Cardiac fibroblast (primary cell): ENCODE data around the gene PCDHGB2.
A peak's percentile ranks its signal among the peaks of the same experiment; 100 is the strongest.
"Not testable (repeated sequence)": the region's sequence is repeated elsewhere in the genome, so short reads cannot be mapped to it uniquely, and the experiment has no call there.

Source experiments
- DNase-seq, 2 donors: peaks; one replicate each; pipeline versions ENCODE4 v3.0.0 to v3.0.0-alpha.2; 2010; ENCODE audit warnings: low read depth in 2 of 2
- H3K4me3 ChIP-seq, 2 donors: replicated peaks in 1 of 2; 1 replicate in 1 of 2; 2 replicates in 1 of 2; pipeline ENCODE4 v1.5.1; 2011; ENCODE audit warnings: low read depth in 2 of 2, low read length in 2 of 2, mild to moderate bottlenecking in 2 of 2, moderate library complexity in 1 of 2
- TF ChIP-seq, protein P1 (sequence below): IDR thresholded peaks from one replicate; pipeline ENCODE4 v1.5.1; 2011; ENCODE audit warnings: low read depth, mild to moderate bottlenecking, low read length, inconsistent platforms

Gene PCDHGB2

DNA sequence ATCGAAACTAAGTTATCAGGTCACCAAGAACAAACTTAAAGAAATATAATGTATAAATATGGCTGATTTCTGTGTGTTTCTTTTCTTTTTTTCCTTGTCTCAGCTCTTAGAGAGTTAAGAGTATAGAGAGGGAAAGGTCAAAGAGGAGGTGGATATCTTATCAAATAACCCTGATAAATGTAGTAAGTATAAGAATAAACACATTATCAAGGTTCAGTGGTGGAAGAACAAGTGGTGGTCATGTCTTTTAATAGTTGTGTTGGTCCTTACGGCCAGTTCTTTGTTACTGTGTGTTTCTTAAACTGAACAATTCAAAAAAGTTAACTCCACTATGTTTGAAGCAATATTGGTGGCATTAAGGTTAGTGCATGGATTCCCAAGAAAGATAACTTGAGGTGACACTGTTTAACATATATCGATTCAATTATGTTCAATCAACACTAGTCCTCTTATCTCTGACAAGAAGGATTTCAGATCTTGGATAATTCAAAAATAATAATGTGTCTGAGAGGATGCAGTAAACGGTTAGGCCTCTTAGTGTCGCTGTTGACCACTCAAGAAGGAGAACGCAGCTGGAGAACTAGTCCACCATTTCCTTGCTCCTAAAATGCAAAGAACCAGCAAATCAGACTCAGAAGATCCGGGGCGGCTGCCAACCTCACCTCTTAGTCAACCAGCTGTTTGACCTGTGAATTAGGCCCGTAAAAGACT lies 16.4 kb upstream of the PCDHGB2 start, which contains the start of gene PCDHGA3:
Gene PCDHGA3 (plus strand): TSS at position 588 of the 711 bp plus-strand sequence. CDS start 205 bp downstream, outside the sequence.
- TF ChIP-seq, protein P1, sequence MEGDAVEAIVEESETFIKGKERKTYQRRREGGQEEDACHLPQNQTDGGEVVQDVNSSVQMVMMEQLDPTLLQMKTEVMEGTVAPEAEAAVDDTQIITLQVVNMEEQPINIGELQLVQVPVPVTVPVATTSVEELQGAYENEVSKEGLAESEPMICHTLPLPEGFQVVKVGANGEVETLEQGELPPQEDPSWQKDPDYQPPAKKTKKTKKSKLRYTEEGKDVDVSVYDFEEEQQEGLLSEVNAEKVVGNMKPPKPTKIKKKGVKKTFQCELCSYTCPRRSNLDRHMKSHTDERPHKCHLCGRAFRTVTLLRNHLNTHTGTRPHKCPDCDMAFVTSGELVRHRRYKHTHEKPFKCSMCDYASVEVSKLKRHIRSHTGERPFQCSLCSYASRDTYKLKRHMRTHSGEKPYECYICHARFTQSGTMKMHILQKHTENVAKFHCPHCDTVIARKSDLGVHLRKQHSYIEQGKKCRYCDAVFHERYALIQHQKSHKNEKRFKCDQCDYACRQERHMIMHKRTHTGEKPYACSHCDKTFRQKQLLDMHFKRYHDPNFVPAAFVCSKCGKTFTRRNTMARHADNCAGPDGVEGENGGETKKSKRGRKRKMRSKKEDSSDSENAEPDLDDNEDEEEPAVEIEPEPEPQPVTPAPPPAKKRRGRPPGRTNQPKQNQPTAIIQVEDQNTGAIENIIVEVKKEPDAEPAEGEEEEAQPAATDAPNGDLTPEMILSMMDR = peak; percentile 46
- peak; percentile 59 to 73 for DNase-seq
- H3K4me3 ChIP-seq = peak within 1 kb of the TSS; percentile 25 to 35

GRCh38 chr5:141343953-141344463 lies 15.8 kb upstream of the PCDHGB2 start:
- no peak for DNase-seq
- H3K4me3 ChIP-seq = peak overlapping the region; percentile 25 to 35

DNA sequence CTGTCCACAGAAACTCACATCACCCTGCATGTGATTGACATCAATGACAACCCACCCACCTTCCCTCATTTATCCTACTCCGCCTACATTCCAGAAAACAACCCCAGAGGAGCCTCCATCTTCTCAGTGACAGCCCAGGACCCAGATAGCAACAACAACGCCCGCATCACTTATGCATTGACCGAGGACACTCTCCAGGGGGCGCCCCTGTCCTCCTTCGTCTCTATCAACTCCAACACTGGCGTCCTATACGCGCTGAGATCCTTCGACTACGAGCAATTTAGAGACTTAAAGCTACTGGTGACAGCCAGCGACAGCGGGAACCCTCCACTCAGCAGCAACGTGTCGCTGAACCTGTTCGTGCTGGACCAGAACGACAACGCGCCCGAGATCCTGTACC lies 14.5 kb upstream of the PCDHGB2 start:
- no peak for DNase-seq
- no peak overlapping the region for H3K4me3 ChIP-seq
- TF ChIP-seq, protein P1 = no peak

More at GRCh38 chr5:141343953-141344463, 15.8 kb upstream of the PCDHGB2 start:
- TF ChIP-seq, protein P1 = no peak

DNA sequence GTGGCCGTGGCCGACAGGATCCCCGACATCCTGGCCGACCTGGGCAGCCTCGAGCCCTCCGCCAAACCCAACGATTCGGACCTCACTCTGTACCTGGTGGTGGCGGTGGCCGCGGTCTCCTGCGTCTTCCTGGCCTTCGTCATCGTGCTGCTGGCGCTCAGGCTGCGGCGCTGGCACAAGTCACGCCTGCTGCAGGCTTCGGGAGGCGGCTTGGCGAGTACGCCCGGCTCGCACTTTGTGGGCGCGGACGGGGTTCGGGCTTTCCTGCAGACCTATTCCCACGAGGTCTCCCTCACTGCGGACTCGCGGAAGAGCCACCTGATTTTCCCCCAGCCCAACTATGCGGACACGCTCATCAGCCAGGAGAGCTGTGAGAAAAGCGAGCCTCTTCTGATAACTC lies 13.8 kb upstream of the PCDHGB2 start:
- not testable (repeated sequence) for H3K4me3 ChIP-seq, DNase-seq

- peak within 1 kb of the TSS in 1 of 2 donors; percentile 42 for H3K4me3 ChIP-seq
- TF ChIP-seq, protein P1 = peak; percentile 57
- DNase-seq = peak; percentile 49 to 69
Measured at GRCh38 chr5:141349917-141350619, 9.7 kb upstream of the PCDHGB2 start, which contains the start of gene PCDHGB1. TSS of gene PCDHGB1 (plus strand) at chr5:141350099. CDS start at chr5:141350261, 162 bp downstream.

DNA sequence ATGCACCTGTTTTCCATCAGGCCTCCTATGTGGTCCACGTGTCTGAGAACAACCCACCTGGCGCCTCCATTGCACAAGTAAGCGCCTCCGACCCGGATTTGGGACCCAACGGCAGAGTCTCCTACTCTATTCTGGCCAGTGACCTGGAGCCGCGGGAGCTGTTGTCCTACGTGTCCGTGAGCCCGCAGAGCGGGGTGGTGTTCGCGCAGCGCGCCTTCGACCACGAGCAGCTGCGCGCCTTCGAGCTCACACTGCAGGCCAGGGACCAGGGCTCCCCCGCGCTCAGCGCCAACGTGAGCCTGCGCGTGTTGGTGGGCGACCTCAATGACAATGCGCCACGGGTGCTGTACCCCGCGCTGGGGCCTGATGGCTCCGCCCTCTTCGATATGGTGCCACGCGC lies 8.2 kb upstream of the PCDHGB2 start:
- DNase-seq = no peak
- TF ChIP-seq, protein P1 = no peak
- H3K4me3 ChIP-seq = no peak overlapping the region

DNA sequence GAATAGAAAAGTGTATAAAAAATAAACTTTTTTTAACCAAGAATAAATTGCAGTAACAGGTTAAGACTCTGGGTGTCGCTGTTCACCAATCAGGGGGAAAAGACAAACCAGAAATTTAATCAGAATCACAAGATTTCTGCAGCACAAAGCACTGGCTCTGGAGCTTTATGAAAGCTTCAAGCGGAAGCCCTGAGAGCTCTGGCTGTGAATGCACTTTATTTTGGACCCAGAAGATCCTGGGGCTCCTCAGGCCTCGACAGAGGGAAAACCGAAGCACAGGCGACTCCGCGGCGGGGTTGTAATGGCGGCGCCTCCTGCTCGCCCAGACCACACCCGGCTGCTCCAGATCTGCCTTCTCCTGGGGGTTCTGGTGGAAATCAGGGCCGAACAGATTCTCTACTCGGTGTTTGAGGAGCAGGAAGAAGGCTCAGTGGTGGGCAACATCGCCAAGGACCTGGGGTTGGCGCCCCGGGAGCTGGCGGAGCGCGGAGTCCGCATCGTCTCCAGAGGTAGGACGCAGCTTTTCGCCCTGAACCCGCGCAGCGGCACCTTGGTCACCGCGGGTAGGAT lies 4.8 kb upstream of the PCDHGB2 start, which contains the start of gene PCDHGA4:
Gene PCDHGA4 (plus strand): TSS at position 122 of the 570 bp plus-strand sequence. CDS start 87 bp downstream, at position 209.
- TF ChIP-seq, protein P1 = peak; percentile 56
- peak within 1 kb of the TSS; percentile 33 to 52 for H3K4me3 ChIP-seq
- DNase-seq = peak; percentile 31 to 50
